Measurements from ENCODE around the gene STARD7.

The STARD7 gene

GRCh38 chr2:96144481-96145035, 64.1 kb downstream of the STARD7 start:
- Histone ChIP-seq H3K4me1 (ENCODE audit: control insufficient read depth, insufficient read depth, low read length) (peaks cover 9% of the 10 kb centered on the region; the same call in 1 of the 2 replicates), H3K27ac (ENCODE audit: extremely low read depth, low read depth, low read length) (no peak overlapping the region; the same call in 1 of the 2 replicates), H3K9me3 (ENCODE audit: control insufficient read depth, insufficient read depth, low read depth, low read length) (no peaks in the 10 kb centered on the region), H3K4me3 (ENCODE audit: low read depth, low read length) (peak overlapping the region; percentile 21), H3K36me3 (ENCODE audit: control insufficient read depth in 2 of 2, insufficient read depth in 1 of 2, low read length in 2 of 2) (no peaks in the 10 kb centered on the region)
- POLR2A ChIA-PET = no interaction called here
- CTCF ChIA-PET = interaction anchor here (0.6 to 10.0 kb wide), 2 partner anchors 31 to 122 kb away, joined by 3 to 142 read pairs; no protein-coding TSS in a partner anchor
- no peak for TF ChIP-seq ZBTB48 (tag by site-specific recombination; IDR thresholded peaks at IDR 0.05)
- TF ChIP-seq, protein P1, sequence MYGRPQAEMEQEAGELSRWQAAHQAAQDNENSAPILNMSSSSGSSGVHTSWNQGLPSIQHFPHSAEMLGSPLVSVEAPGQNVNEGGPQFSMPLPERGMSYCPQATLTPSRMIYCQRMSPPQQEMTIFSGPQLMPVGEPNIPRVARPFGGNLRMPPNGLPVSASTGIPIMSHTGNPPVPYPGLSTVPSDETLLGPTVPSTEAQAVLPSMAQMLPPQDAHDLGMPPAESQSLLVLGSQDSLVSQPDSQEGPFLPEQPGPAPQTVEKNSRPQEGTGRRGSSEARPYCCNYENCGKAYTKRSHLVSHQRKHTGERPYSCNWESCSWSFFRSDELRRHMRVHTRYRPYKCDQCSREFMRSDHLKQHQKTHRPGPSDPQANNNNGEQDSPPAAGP (tag by site-specific recombination; IDR thresholded peaks at IDR 0.05) = no peak
- TF ChIP-seq, protein P2, sequence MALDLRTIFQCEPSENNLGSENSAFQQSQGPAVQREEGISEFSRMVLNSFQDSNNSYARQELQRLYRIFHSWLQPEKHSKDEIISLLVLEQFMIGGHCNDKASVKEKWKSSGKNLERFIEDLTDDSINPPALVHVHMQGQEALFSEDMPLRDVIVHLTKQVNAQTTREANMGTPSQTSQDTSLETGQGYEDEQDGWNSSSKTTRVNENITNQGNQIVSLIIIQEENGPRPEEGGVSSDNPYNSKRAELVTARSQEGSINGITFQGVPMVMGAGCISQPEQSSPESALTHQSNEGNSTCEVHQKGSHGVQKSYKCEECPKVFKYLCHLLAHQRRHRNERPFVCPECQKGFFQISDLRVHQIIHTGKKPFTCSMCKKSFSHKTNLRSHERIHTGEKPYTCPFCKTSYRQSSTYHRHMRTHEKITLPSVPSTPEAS (tag by site-specific recombination; IDR thresholded peaks at IDR 0.05) = peak; percentile 47; the same call in 1 of the 2 replicates
- TF ChIP-seq ZSCAN16 (tag by site-specific recombination; IDR thresholded peaks at IDR 0.05) = no peak
- no peak for TF ChIP-seq ZSCAN23 (tag by site-specific recombination; IDR thresholded peaks at IDR 0.05)
- no peak for TF ChIP-seq ZNF274 (IDR thresholded peaks at IDR 0.05; ENCODE audit: low read length)
- no peak for TF ChIP-seq ZNF274 (tag by site-specific recombination; IDR thresholded peaks at IDR 0.05; ENCODE audit: borderline replicate concordance)

- Histone ChIP-seq H3K36me3 (ENCODE audit: control insufficient read depth in 2 of 2, insufficient read depth in 1 of 2, low read length in 2 of 2) (no peaks in the 10 kb centered on the region), H3K4me3 (ENCODE audit: low read depth, low read length) (no peak overlapping the region), H3K27ac (ENCODE audit: extremely low read depth, low read depth, low read length) (no peak overlapping the region), H3K9me3 (ENCODE audit: control insufficient read depth, insufficient read depth, low read depth, low read length) (no peaks in the 10 kb centered on the region), H3K4me1 (ENCODE audit: control insufficient read depth, insufficient read depth, low read length) (peaks cover 9% of the 10 kb centered on the region; the same call in 1 of the 2 replicates)
- TF ChIP-seq ZNF596 (tag by site-specific recombination; IDR thresholded peaks at IDR 0.05) (no peak), ZNF658 (tag by site-specific recombination; IDR thresholded peaks at IDR 0.05) (no peak)
- ChIA-PET CTCF (interaction anchor here (0.6 to 10.0 kb wide), 3 partner anchors 27 to 121 kb away, joined by 3 to 142 read pairs (median 5); partner anchors contain the start of gene ADRA2B), POLR2A (no interaction called here)
Observed at GRCh38 chr2:96143848-96144480, 64.7 kb downstream of the STARD7 start.

GRCh38 chr2:96143231-96143847, 65.3 kb downstream of the STARD7 start:
- Histone ChIP-seq H3K36me3 (ENCODE audit: control insufficient read depth in 2 of 2, insufficient read depth in 1 of 2, low read length in 2 of 2) (no peaks in the 10 kb centered on the region), H3K27ac (ENCODE audit: extremely low read depth, low read depth, low read length) (no peak overlapping the region), H3K4me3 (ENCODE audit: low read depth, low read length) (no peak overlapping the region), H3K4me1 (ENCODE audit: control insufficient read depth, insufficient read depth, low read length) (peaks cover 8% of the 10 kb centered on the region; the same call in 1 of the 2 replicates), H3K9me3 (ENCODE audit: control insufficient read depth, insufficient read depth, low read depth, low read length) (no peaks in the 10 kb centered on the region)
- no peak for TF ChIP-seq ZNF138 (tag by site-specific recombination; IDR thresholded peaks at IDR 0.05; ENCODE audit: borderline replicate concordance)
- TF ChIP-seq MZF1 (tag by site-specific recombination; IDR thresholded peaks at IDR 0.05; ENCODE audit: borderline replicate concordance) = no peak
- no peak for TF ChIP-seq MEIS1 (CRISPR knock-in tag; IDR thresholded peaks at IDR 0.05; ENCODE audit: borderline replicate concordance)
- CTCF ChIA-PET = interaction anchor here (2.3 to 10.0 kb wide), 2 partner anchors 27 to 32 kb away, joined by 5 to 142 read pairs; partner anchors contain the start of gene ADRA2B
- POLR2A ChIA-PET = no interaction called here

Measured in HEK293 (cell line).